ENCODE measurements around the gene HOPX. TPM values are rescaled to one million over a fixed set of nuclear protein-coding genes. Genes with fewer than 3 reads are reported as not detected.

The HOPX gene
- total and polyA plus RNA-seq, 2 of the 8 experiments (the other 6 are each of a cell fraction or from before 2014, with no cell fraction given): not detected

DNA sequence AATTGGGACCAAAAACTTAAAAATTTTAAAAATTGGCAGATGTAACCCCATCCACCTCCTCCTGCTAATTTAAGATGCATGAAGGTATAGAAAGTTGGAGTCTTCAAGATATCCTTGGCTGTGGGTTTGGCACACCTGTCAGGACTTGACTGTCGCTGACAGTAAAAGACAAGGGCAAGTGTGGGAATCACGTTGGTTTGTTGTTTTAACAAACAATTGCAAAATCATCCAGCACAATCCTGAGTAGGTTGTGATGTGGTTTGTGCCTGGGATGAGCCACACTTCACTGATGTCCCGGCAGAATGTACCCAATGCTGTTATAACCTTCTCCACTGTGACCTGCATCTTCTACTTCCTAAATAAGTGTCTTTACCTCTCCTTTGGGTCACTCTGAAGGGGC lies 24.0 kb downstream of the HOPX start (continued):
- no peak for TF ChIP-seq CHD7 (IDR thresholded peaks at IDR 0.05; ENCODE audit: insufficient replicate concordance, low read length)

Measured in H1 (cell line).